ENCODE results near the gene UMODL1.
"Not testable (repeated sequence)": the region's sequence is repeated elsewhere in the genome, so short reads cannot be mapped to it uniquely, and the experiment has no call there.

The UMODL1 gene

DNA sequence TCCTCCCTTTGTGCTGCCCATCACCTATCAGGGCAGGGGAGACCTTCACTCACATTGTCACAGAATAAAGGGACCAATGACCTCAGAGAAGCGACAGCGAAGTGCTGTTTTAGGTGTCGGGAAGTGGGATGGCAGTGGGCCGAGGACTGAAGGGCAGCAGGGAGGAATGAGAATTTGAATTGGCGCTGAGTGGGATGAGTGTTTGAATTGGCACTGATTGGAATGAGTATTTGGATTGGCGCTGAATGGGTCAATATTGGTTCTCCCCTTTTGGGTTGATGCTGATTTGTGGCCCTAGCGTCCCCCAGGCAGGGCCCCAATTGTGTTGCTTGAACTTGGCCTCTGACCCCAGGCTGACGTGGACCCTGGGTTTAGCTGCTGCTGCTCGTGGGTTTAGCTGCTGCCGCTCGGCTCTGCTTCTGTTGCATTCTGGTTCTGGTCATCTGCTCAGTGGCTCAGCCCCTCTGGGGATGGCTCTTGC lies 12.4 kb upstream of the UMODL1 start:
- no peak for DNase-seq

- no peak for DNase-seq
Measured at GRCh38 chr21:42059141-42059540, 12.0 kb upstream of the UMODL1 start.

- DNase-seq = no peak
Measured at GRCh38 chr21:42059721-42060120, 11.4 kb upstream of the UMODL1 start.

- no peak for DNase-seq
Measured at GRCh38 chr21:42060166-42060565, 11.0 kb upstream of the UMODL1 start.

- peak in 18 of 58 donors; percentile 14 to 57 (median 26) for DNase-seq
Measured at GRCh38 chr21:42061195-42061985, 9.7 kb upstream of the UMODL1 start.

DNA sequence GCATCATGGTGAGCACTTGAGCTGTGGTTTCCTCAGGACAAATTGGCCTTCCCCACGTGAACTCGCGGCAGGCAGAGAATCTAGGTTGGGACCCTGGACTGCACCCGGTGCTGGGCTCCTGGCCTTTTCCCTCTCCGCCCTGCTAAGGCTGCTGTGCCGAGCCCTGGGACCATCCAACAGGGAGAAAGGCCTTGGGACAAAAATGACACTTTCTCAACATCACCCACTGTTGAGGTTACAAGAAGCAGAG lies 9.2 kb upstream of the UMODL1 start:
- DNase-seq = no peak

DNA sequence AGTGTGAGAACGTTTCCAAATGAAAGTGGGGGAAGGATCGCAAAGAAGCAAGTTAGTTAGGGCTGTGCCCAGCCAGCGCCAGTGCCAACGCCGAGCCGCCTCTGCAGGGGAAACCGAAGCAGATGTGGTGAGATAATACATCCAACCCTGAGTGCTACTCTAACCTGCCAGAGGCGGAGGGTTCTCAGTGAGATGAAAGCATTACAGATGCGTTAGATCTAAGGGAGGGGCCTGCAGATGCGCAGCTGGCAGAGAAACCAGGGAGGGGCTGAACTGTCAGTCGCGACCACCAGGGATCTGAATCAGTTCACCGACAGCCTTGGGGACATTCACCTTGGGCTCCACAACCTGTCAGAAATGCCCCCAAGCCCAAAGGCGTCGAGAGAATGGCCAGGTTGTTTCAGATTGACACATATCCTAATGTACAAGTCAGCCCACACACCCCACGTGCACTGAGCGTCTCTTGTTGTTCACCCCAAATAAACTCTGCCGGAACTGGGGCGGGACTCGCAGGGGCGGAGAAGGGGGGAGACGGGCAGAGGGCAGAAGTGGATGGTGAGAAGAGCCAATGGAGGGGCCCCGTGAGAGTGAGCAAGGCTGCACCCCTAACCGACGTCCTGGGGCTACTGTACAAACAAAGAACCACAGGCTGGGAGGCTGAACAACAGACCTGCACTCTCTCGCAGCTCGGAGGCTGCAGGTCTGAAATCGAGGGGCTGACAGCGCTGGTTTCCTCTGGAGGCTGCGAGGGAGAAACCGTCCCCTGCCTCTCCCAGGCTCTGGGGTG lies 8.7 kb upstream of the UMODL1 start:
- DNase-seq = peak in 6 of 58 donors; percentile 11 to 34 (median 24)

DNA sequence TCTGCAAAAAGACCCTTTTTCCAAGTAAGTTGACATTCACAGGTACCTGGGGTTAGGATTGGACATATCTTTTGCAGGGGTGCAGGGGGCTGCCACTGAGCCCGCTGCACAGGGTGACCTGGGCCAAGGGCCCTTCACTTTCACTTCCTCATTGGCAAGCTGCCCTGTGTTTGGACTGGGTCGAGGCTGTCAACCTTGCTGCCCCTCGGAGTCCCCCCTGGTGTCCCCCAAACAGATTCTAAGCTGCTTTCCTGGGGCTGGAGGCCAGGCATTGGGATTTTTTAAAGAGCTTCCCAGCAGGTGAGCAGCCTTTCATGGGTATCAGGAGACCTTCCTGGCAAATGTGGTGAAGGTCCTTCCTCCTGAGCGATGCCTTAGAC lies 7.9 kb upstream of the UMODL1 start:
- DNase-seq = peak in 13 of 58 donors; percentile 9 to 54 (median 21)

- peak in 1 of 58 donors; percentile 29 for DNase-seq
Measured at GRCh38 chr21:42063571-42064521, 7.3 kb upstream of the UMODL1 start.

DNA sequence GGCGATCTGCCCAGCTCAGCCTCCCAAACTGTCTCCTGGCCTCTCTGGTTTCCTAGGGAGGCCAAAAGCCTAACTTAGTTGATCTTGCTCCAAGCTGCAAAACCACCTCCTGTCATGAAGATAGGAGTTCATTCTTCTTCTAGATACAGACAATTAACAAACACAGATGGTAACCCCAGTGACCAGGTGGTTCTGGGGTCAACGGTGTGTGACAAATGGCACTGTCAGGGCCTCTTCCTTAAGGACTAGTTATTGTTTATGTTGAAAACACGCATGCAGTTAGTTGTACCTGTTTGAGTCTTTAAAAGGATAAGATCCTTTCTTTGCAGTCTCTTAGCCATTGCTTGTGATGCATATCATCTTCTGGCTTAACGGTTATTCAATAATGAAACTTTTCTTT lies 4.6 kb upstream of the UMODL1 start:
- no peak for DNase-seq

GRCh38 chr21:42067531-42068255 lies 3.4 kb upstream of the UMODL1 start:
- DNase-seq = no peak

DNA sequence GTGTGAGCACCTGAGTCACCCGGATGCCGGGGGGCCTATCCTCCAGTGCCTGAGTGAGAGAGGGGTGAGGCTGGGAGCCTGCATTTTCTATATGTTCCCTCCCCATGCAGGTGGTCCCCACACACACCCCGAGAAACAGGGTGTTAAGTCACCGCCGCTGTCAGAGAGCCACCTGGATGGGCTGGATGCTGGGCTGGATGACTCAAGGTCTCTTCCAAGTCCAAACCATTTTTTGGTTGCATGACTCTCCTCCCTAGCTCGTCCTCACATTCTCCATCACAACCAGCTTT lies 2.9 kb upstream of the UMODL1 start:
- no peak for DNase-seq

GRCh38 chr21:42068592-42068991 lies 2.5 kb upstream of the UMODL1 start:
- no peak for DNase-seq

DNA sequence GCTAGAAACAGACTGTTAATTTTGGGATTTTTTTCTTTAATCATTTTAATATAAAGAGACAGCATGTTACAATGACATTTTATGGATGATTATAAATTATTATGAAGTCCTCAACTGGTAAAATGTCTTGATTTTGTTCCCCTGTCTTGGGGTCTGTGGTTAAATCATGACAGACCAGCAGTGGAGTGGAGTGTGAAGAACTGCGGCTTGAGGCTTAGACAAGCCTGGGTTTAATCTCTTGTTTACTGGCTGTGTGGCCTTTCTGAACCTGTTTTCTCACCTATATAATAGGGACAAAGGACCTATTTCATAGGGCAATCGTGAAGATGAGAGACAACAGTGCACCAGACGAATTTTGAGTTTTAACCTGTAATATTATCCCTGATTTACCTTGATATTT lies 1.8 kb upstream of the UMODL1 start:
- no peak for DNase-seq

GRCh38 chr21:42069843-42070242 lies 1.3 kb upstream of the UMODL1 start:
- DNase-seq = no peak

DNA sequence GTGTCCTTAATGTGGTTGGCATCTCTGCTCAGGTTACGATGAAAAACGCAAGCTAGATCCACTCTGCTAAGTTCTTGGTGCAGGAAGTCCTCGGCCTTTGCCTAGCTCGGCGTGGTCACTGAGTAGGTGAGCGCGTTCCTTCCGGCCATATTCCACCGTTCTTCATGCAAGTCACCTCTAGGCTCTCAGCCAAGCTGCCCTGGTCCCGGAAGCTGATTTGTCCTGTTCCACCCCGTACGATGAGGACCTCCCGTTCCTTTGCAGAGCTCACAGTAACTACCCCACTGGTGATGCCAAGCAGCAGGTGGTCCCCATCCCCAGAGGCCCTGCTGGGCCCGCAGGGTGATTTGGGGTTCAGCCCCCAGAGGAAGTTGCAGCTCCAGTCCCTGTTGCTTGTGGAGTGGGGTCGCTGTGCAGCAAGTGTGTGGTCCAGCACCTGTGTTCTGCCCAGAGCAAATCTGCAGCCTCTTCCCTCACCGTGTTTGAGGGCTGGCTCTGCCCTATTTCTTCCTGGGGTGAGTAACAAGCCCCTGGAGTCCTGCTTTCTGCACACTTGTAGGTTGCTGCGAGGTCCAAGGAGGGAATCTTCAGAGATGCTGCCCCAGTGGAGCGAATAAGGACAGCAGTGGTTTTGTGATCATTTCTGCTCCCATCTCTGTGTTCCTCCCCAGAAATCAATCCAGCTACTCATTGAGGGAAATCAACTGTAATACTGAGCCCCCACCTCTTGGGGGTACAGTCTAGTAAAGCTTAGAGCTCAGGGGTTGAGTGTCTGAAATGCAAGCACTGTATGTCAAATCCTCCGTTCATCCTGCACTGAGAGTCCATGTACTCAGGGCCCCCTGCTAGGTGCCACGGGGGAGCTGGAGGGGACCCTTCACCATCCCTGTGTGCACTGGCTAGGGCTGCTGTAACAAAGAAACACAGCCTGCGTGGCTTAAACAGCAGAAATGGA lies 2.3 kb downstream of the UMODL1 start:
- DNase-seq = no peak

DNA sequence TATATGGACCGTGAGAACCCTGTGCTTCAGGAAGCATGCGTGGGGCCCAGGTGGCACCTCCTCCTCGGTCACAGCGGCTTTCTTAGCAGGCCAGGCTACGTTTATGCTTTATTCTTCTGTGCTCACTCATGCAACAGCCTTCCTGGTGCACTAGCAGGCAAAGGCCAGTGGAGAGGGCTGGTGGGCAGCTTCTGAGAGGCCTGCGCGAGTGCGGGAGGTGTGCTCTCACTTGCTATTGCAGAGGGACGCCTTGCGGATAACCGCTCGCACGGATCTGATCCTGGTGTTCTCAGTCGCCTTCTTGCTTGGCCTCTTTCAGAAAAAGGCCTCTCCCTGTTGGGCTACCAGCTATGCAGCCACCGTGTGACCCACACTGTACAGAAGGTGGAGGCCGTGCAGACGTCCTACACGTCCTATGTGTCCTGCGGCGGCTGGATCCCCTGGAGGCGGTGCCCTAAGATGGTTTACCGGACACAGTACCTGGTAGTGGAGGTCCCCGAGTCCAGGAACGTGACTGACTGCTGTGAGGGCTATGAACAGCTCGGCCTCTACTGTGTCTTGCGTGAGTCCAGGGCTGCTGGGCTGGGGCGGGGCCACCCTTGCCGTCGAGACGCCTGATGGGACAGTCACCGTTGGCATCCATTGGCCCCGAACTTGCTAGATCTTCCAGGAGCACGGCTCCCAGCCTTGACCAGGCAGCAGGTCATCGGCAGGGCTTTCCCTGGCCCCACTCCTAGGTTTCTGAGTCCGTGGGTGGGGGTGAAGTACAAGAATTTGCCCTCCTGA lies 4.8 kb downstream of the UMODL1 start:
- no peak for DNase-seq

- DNase-seq = not testable (repeated sequence)
Measured at GRCh38 chr21:42077685-42078238, 6.6 kb downstream of the UMODL1 start.

Data from anterior cingulate cortex (tissue), 58 donors.